B cell (primary cell): ENCODE data around the gene RAP1GAP2. TPM values are rescaled to one million over a fixed set of nuclear protein-coding genes. Genes with fewer than 3 reads are reported as not detected.

Source experiments
- ATAC-seq: fragments of 200-7000 bp; cut with Tn5 transposase; one replicate; pipeline ENCODE4 v1.10.0; 2021; ENCODE audit warnings: low read depth, mild to moderate bottlenecking, moderate number of reproducible peaks, moderate library complexity
- CTCF ChIA-PET: fragments of 350-600 bp; sonication (Branson Sonifier 250); formaldehyde crosslinking; loops from one replicate; lab custom pipeline; 2021; ENCODE audit warnings: antibody characterized with exemption, inconsistent platforms; lab: Charles Lee
- POLR2A ChIA-PET: fragments of 350-600 bp; sonication (Branson Sonifier 250); formaldehyde crosslinking; loops from one replicate; lab custom pipeline; 2021; ENCODE audit warnings: antibody characterized with exemption; lab: Charles Lee
- DNase-seq: peaks from one replicate; pipeline ENCODE4 v3.0.0; 2013
- H2AFZ ChIP-seq: 2 replicates; pipeline ENCODE4 v1.6.1; 2012; ENCODE audit warnings: mild to moderate bottlenecking, low read depth, low read length; ENCODE audit not compliant: insufficient read depth, poor library complexity, severe bottlenecking
- H3K27ac ChIP-seq, 2 donors: 1 replicate in 1 of 2; 2 replicates in 1 of 2; pipeline ENCODE4 v1.5.1; 2012 to 2013; ENCODE audit warnings: low read length in 2 of 2, mild to moderate bottlenecking in 2 of 2, moderate library complexity in 1 of 2
- H3K27me3 ChIP-seq, 4 experiments: fragments of 200-600 bp in 1 of 4; sonication (generic) in 1 of 4; replicated peaks in 1 of 4; 1 replicate in 2 of 4; 2 replicates in 2 of 4; pipeline versions ENCODE4 v1.6.1 to v1.7.0; 2013 to 2016; ENCODE audit warnings: low read length in 3 of 4, mild to moderate bottlenecking in 2 of 4, mixed read lengths in 1 of 4, moderate library complexity in 1 of 4; ENCODE audit not compliant: insufficient read depth in 4 of 4, control insufficient read depth in 3 of 4; ENCODE audit errors: control extremely low read depth in 1 of 4
- H3K36me3 ChIP-seq, 2 experiments: replicated peaks in 1 of 2; 1 replicate in 1 of 2; 2 replicates in 1 of 2; pipeline versions ENCODE4 v1.6.1 to v1.7.1; 2013; ENCODE audit warnings: low read length in 1 of 2; ENCODE audit not compliant: insufficient read depth in 2 of 2, control insufficient read depth in 1 of 2; ENCODE audit errors: control extremely low read depth in 1 of 2, extremely low read depth in 1 of 2
- H3K4me1 ChIP-seq, 2 donors: fragments of 200-600 bp in 1 of 2; sonication (generic) in 1 of 2; 1 replicate in 1 of 2; 2 replicates in 1 of 2; pipeline versions ENCODE4 v1.5.1 to v1.6.1; 2013 to 2017; ENCODE audit warnings: low read length in 2 of 2; ENCODE audit not compliant: control insufficient read depth in 2 of 2, insufficient read depth in 2 of 2
- H3K4me2 ChIP-seq: replicated peaks from 2 replicates; pipeline ENCODE3; 2012; ENCODE audit warnings: mild to moderate bottlenecking, low read depth, low read length; ENCODE audit not compliant: poor library complexity, severe bottlenecking
- H3K4me3 ChIP-seq, 5 experiments: fragments of 200-600 bp in 1 of 5; sonication (generic) in 1 of 5; 1 replicate in 3 of 5; 2 replicates in 2 of 5; pipeline versions ENCODE4 v1.5.1 to v1.7.0; 2011 to 2016; ENCODE audit warnings: low read length in 4 of 5, mild to moderate bottlenecking in 4 of 5, low read depth in 2 of 5, control low read depth in 1 of 5, moderate library complexity in 1 of 5; ENCODE audit not compliant: insufficient read depth in 1 of 5; ENCODE audit errors: control extremely low read depth in 1 of 5, extremely low read depth in 1 of 5
- H3K79me2 ChIP-seq: fragments of 200-600 bp; sonication (generic); one replicate; pipeline ENCODE4 v1.6.0; 2016; ENCODE audit warnings: low read length; ENCODE audit not compliant: control insufficient read depth, insufficient read depth
- H3K9ac ChIP-seq: fragments of 200-600 bp; sonication (generic); 2 replicates; pipeline ENCODE4 v1.6.1; 2017; ENCODE audit warnings: mild to moderate bottlenecking, low read length, moderate library complexity
- H3K9me3 ChIP-seq, 3 donors: one replicate each; pipeline versions ENCODE4 v1.6.1 to v1.7.1; 2013; ENCODE audit warnings: low read length in 2 of 3; ENCODE audit not compliant: control insufficient read depth in 2 of 3, insufficient read depth in 1 of 3; ENCODE audit errors: control extremely low read depth in 1 of 3
- H4K20me1 ChIP-seq: 2 replicates; pipeline ENCODE4 v1.6.0; 2012; ENCODE audit warnings: mild to moderate bottlenecking, low read length; ENCODE audit not compliant: insufficient read depth, control insufficient read depth, poor library complexity, severe bottlenecking
- H3K27ac Mint-ChIP-seq: one replicate; pipeline ENCODE4 v1.8.0; 2021; ENCODE audit warnings: mixed read lengths
- H3K27me3 Mint-ChIP-seq: one replicate; pipeline ENCODE4 v1.8.0; 2021; ENCODE audit warnings: mixed read lengths
- H3K4me1 Mint-ChIP-seq: one replicate; pipeline ENCODE4 v1.8.0; 2021; ENCODE audit warnings: mixed read lengths
- H3K4me3 Mint-ChIP-seq: one replicate; pipeline ENCODE4 v1.8.0; 2021; ENCODE audit warnings: mixed read lengths
- H3K9me3 Mint-ChIP-seq: one replicate; pipeline ENCODE4 v1.8.0; 2022; ENCODE audit warnings: mixed read lengths; ENCODE audit not compliant: insufficient read depth
- EZH2 ChIP-seq: IDR thresholded peaks from 2 replicates; pipeline ENCODE4 v1.6.1; 2012; ENCODE audit warnings: borderline replicate concordance, low read depth, mild to moderate bottlenecking, moderate library complexity, low read length; ENCODE audit not compliant: insufficient read depth, poor library complexity, severe bottlenecking
- WGBS: methylation state at CpG from one replicate; pipeline ENCODE4 v1.1.5; 2013; ENCODE audit warnings: missing lambda C conversion rate; ENCODE audit not compliant: insufficient coverage; 5-methylcytosine and 5-hydroxymethylcytosine counted together
- intact Hi-C: fragments of 100-400 bp; cut with micrococcal nuclease; formaldehyde crosslinking; loops from one replicate; pipeline ENCODE4 v1.10.0; 2022
- polyA plus RNA-seq: library from polyadenylated mRNA; depleted of rRNA; stranded (reverse); fragments of >200 nt; gene quantifications from 2 replicates; pipeline ENCODE4 v1.2.3, GENCODE V29; 2012
- total RNA-seq, 2 donors: library from RNA; stranded (reverse); fragments of 120-200 nt in 1 of 2; gene quantifications; 1 replicate in 1 of 2; 2 replicates in 1 of 2; pipeline versions ENCODE4 v1.2.3 to v1.2.4, GENCODE V29; 2013 to 2022
- TF ChIP-seq, protein P1 (sequence below): fragments of 200-600 bp; IDR thresholded peaks from one replicate; pipeline ENCODE4 v1.8.0; 2022; ENCODE audit warnings: antibody characterized with exemption, mild to moderate bottlenecking

The RAP1GAP2 gene
- total and polyA plus RNA-seq, 2 donors (not counting 1 experiment from before 2014, with no cell fraction given): 14.9 to 16.4 TPM

DNA sequence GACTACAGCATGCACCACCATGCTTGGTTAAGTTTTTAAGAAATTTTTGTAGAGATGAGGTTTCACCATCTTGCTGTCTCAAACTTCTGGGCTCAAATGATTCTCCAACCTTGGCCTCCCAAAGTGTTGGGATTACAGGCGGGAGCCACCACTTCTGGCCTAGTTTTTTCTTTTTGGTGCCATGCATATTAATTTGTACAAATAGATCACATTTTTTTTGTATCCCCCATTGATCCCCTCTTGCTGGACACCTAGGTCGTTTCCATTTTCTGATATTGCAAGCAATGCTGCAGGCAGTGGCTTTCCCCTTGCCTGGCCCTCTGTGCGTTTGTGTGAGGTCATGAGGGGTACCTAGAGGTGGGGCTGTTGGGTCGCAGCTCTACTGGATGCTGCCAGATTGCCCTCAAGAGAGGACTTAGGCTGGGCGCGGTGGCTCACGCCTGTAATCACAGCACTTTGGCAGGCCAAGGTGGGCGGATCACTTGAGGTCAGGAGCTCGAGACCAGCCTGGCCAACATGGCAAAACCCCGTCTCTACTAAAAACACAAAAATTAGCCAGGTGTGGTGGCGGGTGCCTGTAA lies 23.8 kb downstream of the RAP1GAP2 start:
- peaks cover 37 to 72% of the 10 kb centered on the region in 2 donors for H3K4me1 ChIP-seq
- H3K4me1 Mint-ChIP-seq: peaks cover 37% of the 10 kb centered on the region

DNA sequence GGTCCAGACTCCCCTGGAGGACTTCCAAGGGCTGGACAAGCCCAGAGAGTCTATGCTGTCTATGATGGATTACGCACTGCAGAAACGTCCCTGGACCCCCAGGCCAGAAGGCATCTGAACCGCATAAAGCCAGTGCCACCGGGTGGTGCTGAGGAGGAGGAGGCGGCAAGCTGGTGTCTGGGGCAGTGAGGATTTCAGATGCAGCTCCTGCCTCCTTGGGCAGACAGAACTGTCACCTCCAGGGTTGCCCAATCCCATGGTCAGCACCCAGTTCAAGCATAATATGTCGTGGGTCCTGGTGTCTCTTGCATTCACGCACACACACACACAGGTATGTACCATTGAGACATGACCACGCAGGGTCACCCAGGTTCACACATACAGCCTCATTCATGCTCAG lies 25.6 kb downstream of the RAP1GAP2 start:
- no peak overlapping the region for H3K9ac ChIP-seq
- H3K79me2 ChIP-seq: peaks cover 19% of the 10 kb centered on the region
- no peaks in the 10 kb centered on the region for H3K9me3 Mint-ChIP-seq
- no peaks in the 10 kb centered on the region for H3K27me3 Mint-ChIP-seq
- peaks cover 0 to 13% (median 0%) of the 10 kb centered on the region in 3 donors for H3K9me3 ChIP-seq
- peaks cover 40% of the 10 kb centered on the region for H3K4me1 Mint-ChIP-seq
- peaks cover 8% of the 10 kb centered on the region for H4K20me1 ChIP-seq
- peak; percentile 3 for DNase-seq
- no peak for TF ChIP-seq EZH2
- TF ChIP-seq, protein P1, sequence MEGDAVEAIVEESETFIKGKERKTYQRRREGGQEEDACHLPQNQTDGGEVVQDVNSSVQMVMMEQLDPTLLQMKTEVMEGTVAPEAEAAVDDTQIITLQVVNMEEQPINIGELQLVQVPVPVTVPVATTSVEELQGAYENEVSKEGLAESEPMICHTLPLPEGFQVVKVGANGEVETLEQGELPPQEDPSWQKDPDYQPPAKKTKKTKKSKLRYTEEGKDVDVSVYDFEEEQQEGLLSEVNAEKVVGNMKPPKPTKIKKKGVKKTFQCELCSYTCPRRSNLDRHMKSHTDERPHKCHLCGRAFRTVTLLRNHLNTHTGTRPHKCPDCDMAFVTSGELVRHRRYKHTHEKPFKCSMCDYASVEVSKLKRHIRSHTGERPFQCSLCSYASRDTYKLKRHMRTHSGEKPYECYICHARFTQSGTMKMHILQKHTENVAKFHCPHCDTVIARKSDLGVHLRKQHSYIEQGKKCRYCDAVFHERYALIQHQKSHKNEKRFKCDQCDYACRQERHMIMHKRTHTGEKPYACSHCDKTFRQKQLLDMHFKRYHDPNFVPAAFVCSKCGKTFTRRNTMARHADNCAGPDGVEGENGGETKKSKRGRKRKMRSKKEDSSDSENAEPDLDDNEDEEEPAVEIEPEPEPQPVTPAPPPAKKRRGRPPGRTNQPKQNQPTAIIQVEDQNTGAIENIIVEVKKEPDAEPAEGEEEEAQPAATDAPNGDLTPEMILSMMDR: no peak
- ChIA-PET CTCF (interaction anchor here (1.1 kb wide), 1 partner anchor 191 kb away, joined by 5 read pairs; no protein-coding TSS in a partner anchor), POLR2A (interaction anchor here (0.7 kb wide), 1 partner anchor 181 kb away, joined by 3 read pairs; no protein-coding TSS in a partner anchor)
- 86% methylated on average over 8 of the region's 8 CpGs for WGBS
- H3K4me1 ChIP-seq: peaks cover 34 to 67% of the 10 kb centered on the region in 2 donors
- H3K36me3 ChIP-seq: no peaks in the 10 kb centered on the region
- no peak for ATAC-seq
- intact Hi-C loops: no loop called here
- no peak overlapping the region for H3K27ac ChIP-seq
- H3K27me3 ChIP-seq: no peaks in the 10 kb centered on the region
- no peak overlapping the region for H3K4me3 Mint-ChIP-seq
- no peak overlapping the region for H3K4me3 ChIP-seq
- no peak overlapping the region for H3K4me2 ChIP-seq
- H3K27ac Mint-ChIP-seq: no peak overlapping the region
- H2AFZ ChIP-seq: no peak overlapping the region

More for the DNA sequence above, 23.8 kb downstream of the RAP1GAP2 start:
- no peaks in the 10 kb centered on the region for H3K36me3 ChIP-seq
- ATAC-seq (no peak), DNase-seq (peak; percentile 4)
- ChIA-PET CTCF (no interaction called here), POLR2A (interaction anchor here (0.7 kb wide), 1 partner anchor 140 kb away, joined by 4 read pairs; no protein-coding TSS in a partner anchor)
- H3K27ac ChIP-seq: no peak overlapping the region
- H2AFZ ChIP-seq: no peak overlapping the region
- 92% methylated on average over 9 of the region's 11 CpGs for WGBS
- no peak overlapping the region for H3K9ac ChIP-seq
- peaks cover 0 to 10% (median 0%) of the 10 kb centered on the region in 3 donors for H3K9me3 ChIP-seq
- no peak overlapping the region for H3K4me3 ChIP-seq
- Mint-ChIP-seq H3K9me3 (no peaks in the 10 kb centered on the region), H3K27me3 (no peaks in the 10 kb centered on the region), H3K4me3 (no peak overlapping the region), H3K27ac (peak overlapping the region; percentile 10)
- H3K79me2 ChIP-seq: peaks cover 19% of the 10 kb centered on the region
- H3K4me2 ChIP-seq: no peak overlapping the region
- H3K27me3 ChIP-seq: no peaks in the 10 kb centered on the region
- peaks cover 8% of the 10 kb centered on the region for H4K20me1 ChIP-seq
- TF ChIP-seq, protein P1: no peak
- no peak for TF ChIP-seq EZH2
- intact Hi-C loops: no loop called here
